Measurements from ENCODE around the gene ELFN2. TPM values are rescaled to one million over a fixed set of nuclear protein-coding genes. Genes with fewer than 3 reads are reported as not detected.
"Not testable (repeated sequence)": the region's sequence is repeated elsewhere in the genome, so short reads cannot be mapped to it uniquely, and the experiment has no call there.

The ELFN2 gene
- total RNA-seq, 1 donor: under 0.01 TPM

DNA sequence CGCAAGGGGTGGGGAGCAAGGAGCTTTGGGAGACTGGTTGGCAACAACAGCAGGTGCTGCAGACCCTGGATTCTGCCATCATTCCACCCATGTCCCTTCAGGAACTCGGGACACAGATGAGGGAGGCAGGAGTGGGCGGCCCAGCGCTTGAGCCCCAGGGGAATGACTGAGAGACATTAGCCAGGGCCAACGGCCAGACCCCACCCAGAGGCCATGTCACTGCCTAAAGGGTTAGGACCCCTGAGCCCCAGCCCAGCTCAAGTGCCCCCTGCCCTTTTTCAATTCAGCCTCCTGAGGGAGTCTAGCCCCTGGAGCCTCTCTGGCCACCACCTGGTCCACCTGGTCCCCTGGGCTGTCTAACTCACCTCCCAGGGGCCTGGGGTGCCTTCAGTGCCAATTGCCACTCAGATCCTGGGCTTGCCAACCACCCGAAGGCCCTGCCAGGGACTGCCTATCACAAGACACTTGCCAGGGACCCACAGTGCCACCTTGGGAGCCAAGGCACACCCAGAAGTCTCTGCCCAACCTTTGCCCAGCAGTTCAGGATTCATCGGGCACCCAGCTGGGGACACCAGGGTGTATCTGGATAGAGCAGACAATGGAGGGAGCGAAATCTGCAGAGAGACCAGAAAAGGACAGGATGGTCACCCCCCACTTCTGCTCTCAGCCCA lies 42.3 kb upstream of the ELFN2 start:
- TF ChIP-seq, protein P1, sequence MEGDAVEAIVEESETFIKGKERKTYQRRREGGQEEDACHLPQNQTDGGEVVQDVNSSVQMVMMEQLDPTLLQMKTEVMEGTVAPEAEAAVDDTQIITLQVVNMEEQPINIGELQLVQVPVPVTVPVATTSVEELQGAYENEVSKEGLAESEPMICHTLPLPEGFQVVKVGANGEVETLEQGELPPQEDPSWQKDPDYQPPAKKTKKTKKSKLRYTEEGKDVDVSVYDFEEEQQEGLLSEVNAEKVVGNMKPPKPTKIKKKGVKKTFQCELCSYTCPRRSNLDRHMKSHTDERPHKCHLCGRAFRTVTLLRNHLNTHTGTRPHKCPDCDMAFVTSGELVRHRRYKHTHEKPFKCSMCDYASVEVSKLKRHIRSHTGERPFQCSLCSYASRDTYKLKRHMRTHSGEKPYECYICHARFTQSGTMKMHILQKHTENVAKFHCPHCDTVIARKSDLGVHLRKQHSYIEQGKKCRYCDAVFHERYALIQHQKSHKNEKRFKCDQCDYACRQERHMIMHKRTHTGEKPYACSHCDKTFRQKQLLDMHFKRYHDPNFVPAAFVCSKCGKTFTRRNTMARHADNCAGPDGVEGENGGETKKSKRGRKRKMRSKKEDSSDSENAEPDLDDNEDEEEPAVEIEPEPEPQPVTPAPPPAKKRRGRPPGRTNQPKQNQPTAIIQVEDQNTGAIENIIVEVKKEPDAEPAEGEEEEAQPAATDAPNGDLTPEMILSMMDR (IDR thresholded peaks at IDR 0.05; ENCODE audit: extremely low read depth, low read depth, low read length): no peak
- Histone ChIP-seq H3K4me2 (ENCODE audit: insufficient read depth, low read length) (no peak overlapping the region), H2AFZ (ENCODE audit: low read length) (no peak overlapping the region), H4K20me1 (ENCODE audit: insufficient read depth, low read length) (no peaks in the 10 kb centered on the region), H3K79me2 (ENCODE audit: insufficient read depth, low read length) (no peaks in the 10 kb centered on the region), H3K4me1 (ENCODE audit: insufficient read depth, low read length) (no peaks in the 10 kb centered on the region), H3K27me3 (ENCODE audit: insufficient read depth, low read length) (peaks cover 71% of the 10 kb centered on the region), H3K36me3 (ENCODE audit: insufficient read depth, low read length) (no peaks in the 10 kb centered on the region), H3K4me3 (ENCODE audit: insufficient read depth, low read length) (no peak overlapping the region), H3K9me3 (ENCODE audit: low read depth, low read length) (no peaks in the 10 kb centered on the region), H3K27ac (ENCODE audit: low read depth, low read length) (no peak overlapping the region)
- DNase-seq (ENCODE audit: insufficient read length, low spot score, missing footprints): no peak

DNA sequence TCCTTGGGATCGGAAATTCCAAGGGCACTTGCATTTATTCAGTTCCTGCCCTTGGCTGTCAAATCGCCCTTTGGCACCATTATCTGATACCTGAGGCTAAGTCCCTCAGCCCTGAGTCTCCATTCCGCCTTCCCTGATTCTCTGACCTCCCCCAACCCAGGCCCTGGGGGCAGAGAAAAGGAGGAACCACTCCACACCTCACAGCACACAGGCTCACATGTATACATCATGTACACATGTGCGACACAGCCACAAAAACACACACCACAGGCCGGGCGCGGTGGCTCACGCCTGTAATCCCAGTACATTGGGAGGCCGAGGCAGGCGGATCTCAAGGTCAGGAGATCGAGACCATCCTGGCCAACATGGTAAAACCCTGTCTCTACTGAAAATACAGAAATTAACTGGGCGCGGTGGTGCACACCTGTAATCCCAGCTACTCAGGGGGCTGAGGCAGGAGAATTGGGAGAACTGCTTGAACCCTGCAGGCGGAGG lies 41.0 kb upstream of the ELFN2 start:
- H3K79me2 ChIP-seq (ENCODE audit: insufficient read depth, low read length): not testable (repeated sequence)
- peaks cover 59% of the 10 kb centered on the region for H3K27me3 ChIP-seq (ENCODE audit: insufficient read depth, low read length)

DNA sequence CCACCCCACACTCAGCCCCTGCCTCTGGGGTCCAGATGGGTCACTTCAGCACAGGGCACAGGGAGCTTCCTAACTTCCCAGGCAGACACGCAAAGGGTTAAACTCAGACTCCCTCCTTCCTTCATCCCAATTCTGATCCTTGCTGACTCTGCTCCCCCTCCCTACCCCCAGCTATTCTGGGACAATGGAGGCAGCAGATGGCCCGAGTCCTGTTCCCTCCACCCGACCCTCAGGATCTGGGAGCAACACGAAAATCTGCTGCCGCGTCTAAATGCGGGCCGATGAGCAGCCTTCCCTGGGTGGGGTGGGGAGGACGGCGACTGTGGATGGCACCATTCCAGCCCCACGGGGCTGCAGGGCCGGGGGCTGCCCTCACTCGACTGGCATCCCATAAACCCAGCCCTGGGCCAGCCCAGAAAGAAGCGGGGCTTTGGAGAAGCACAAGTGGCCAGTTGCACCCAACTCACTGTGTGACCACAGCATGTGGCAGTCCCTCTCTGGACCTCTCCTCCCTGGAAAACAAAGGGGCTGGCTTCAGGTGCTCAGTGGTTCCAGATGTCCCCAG lies 40.2 kb upstream of the ELFN2 start:
- H3K36me3 ChIP-seq (ENCODE audit: insufficient read depth, low read length): no peaks in the 10 kb centered on the region
- no peak overlapping the region for H3K4me3 ChIP-seq (ENCODE audit: insufficient read depth, low read length)
- DNase-seq (ENCODE audit: insufficient read length, low spot score, missing footprints): peak; percentile 54
- no peaks in the 10 kb centered on the region for H3K4me1 ChIP-seq (ENCODE audit: insufficient read depth, low read length)
- H3K79me2 ChIP-seq (ENCODE audit: insufficient read depth, low read length): no peaks in the 10 kb centered on the region
- no peaks in the 10 kb centered on the region for H4K20me1 ChIP-seq (ENCODE audit: insufficient read depth, low read length)
- H3K9me3 ChIP-seq (ENCODE audit: low read depth, low read length): no peaks in the 10 kb centered on the region
- no peak overlapping the region for H2AFZ ChIP-seq (ENCODE audit: low read length)
- H3K27me3 ChIP-seq (ENCODE audit: insufficient read depth, low read length): peaks cover 59% of the 10 kb centered on the region
- TF ChIP-seq, protein P1 (IDR thresholded peaks at IDR 0.05; ENCODE audit: extremely low read depth, low read depth, low read length): no peak
- no peak overlapping the region for H3K4me2 ChIP-seq (ENCODE audit: insufficient read depth, low read length)
- no peak overlapping the region for H3K27ac ChIP-seq (ENCODE audit: low read depth, low read length)

More for the DNA sequence above, 41.0 kb upstream of the ELFN2 start:
- not testable (repeated sequence) for H3K4me2 ChIP-seq (ENCODE audit: insufficient read depth, low read length); H3K36me3 ChIP-seq (ENCODE audit: insufficient read depth, low read length); H2AFZ ChIP-seq (ENCODE audit: low read length); H3K27ac ChIP-seq (ENCODE audit: low read depth, low read length); H3K4me3 ChIP-seq (ENCODE audit: insufficient read depth, low read length); H4K20me1 ChIP-seq (ENCODE audit: insufficient read depth, low read length); H3K4me1 ChIP-seq (ENCODE audit: insufficient read depth, low read length); H3K9me3 ChIP-seq (ENCODE audit: low read depth, low read length)
- peak; percentile 51 for DNase-seq (ENCODE audit: insufficient read length, low spot score, missing footprints)

DNA sequence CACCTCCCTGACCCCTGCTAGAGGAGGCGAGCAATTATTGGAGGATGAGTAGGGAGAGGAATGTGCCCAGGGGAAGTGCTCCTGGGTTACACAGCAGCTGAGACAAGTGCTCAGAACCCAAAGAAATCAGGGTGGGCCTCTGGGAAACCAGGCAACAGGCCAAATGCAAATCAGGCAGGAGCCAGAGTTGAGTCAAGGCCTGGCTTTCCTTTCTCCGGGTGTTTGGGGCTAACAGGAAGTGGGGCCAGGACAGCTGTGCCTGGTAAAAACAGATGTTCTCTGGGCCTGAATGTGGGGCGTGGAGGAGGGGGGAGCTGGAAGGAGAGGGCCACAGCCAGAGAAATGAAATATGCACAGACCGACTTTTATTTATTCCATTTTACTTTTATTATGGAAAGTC lies 36.9 kb upstream of the ELFN2 start:
- H2AFZ ChIP-seq (ENCODE audit: low read length): no peak overlapping the region
- TF ChIP-seq, protein P1 (IDR thresholded peaks at IDR 0.05; ENCODE audit: extremely low read depth, low read depth, low read length): no peak
- H3K27ac ChIP-seq (ENCODE audit: low read depth, low read length): no peak overlapping the region
- DNase-seq (ENCODE audit: insufficient read length, low spot score, missing footprints): no peak
- H3K4me3 ChIP-seq (ENCODE audit: insufficient read depth, low read length): no peak overlapping the region
- no peak overlapping the region for H3K4me2 ChIP-seq (ENCODE audit: insufficient read depth, low read length)
- H3K9me3 ChIP-seq (ENCODE audit: low read depth, low read length): no peaks in the 10 kb centered on the region
- H3K36me3 ChIP-seq (ENCODE audit: insufficient read depth, low read length): no peaks in the 10 kb centered on the region
- peaks cover 46% of the 10 kb centered on the region for H3K27me3 ChIP-seq (ENCODE audit: insufficient read depth, low read length)
- no peaks in the 10 kb centered on the region for H4K20me1 ChIP-seq (ENCODE audit: insufficient read depth, low read length)
- H3K4me1 ChIP-seq (ENCODE audit: insufficient read depth, low read length): no peaks in the 10 kb centered on the region
- H3K79me2 ChIP-seq (ENCODE audit: insufficient read depth, low read length): no peaks in the 10 kb centered on the region
